SH-SY5Y (cell line): ENCODE results near the gene ESCO1.

Experiments used
- GATA2 ChIP-seq: IDR thresholded peaks from 2 replicates; pipeline ENCODE4 v1.6.1; 2011; ENCODE audit warnings: mild to moderate bottlenecking, low read depth, low read length
- GATA3 ChIP-seq: IDR thresholded peaks from 2 replicates; pipeline ENCODE4 v1.6.1; 2011; ENCODE audit warnings: low read depth, mild to moderate bottlenecking, low read length, moderate library complexity

DNA sequence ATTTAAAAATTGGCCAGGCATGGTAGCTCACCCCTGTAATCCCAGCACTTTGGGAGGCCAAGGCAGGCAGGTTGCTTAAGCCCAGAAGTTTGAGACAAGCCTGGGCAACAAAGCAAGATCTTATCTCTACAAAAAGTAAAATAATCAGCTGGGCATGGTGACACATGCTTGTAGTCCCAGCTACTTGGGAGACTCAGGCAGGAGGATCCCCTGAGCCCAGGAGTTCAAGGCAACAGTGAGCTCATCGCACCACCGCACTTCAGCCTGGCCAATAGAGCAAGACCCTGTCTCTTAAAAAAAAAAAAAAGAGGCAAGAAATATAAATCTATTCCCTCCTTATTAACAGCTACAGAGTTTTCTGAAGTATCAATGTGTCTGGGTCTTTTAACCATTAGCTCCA, 51.9 kb downstream of the ESCO1 start:
- TF ChIP-seq GATA2 (no peak), GATA3 (no peak)
